B cell (primary cell): Measurements from ENCODE around the gene GLUD1. TPM values are rescaled to one million over a fixed set of nuclear protein-coding genes. Genes with fewer than 3 reads are reported as not detected.

Experiments used
- ATAC-seq: fragments of 200-7000 bp; cut with Tn5 transposase; one replicate; pipeline ENCODE4 v1.10.0; 2021; ENCODE audit warnings: low read depth, mild to moderate bottlenecking, moderate number of reproducible peaks, moderate library complexity
- CTCF ChIA-PET: fragments of 350-600 bp; sonication (Branson Sonifier 250); formaldehyde crosslinking; loops from one replicate; lab custom pipeline; 2021; ENCODE audit warnings: antibody characterized with exemption, inconsistent platforms; lab: Charles Lee
- POLR2A ChIA-PET: fragments of 350-600 bp; sonication (Branson Sonifier 250); formaldehyde crosslinking; loops from one replicate; lab custom pipeline; 2021; ENCODE audit warnings: antibody characterized with exemption; lab: Charles Lee
- DNase-seq: peaks from one replicate; pipeline ENCODE4 v3.0.0; 2013
- H2AFZ ChIP-seq: 2 replicates; pipeline ENCODE4 v1.6.1; 2012; ENCODE audit warnings: mild to moderate bottlenecking, low read depth, low read length; ENCODE audit not compliant: insufficient read depth, poor library complexity, severe bottlenecking
- H3K27ac ChIP-seq, 2 donors: 1 replicate in 1 of 2; 2 replicates in 1 of 2; pipeline ENCODE4 v1.5.1; 2012 to 2013; ENCODE audit warnings: low read length in 2 of 2, mild to moderate bottlenecking in 2 of 2, moderate library complexity in 1 of 2
- H3K27me3 ChIP-seq, 4 experiments: fragments of 200-600 bp in 1 of 4; sonication (generic) in 1 of 4; replicated peaks in 1 of 4; 1 replicate in 2 of 4; 2 replicates in 2 of 4; pipeline versions ENCODE4 v1.6.1 to v1.7.0; 2013 to 2016; ENCODE audit warnings: low read length in 3 of 4, mild to moderate bottlenecking in 2 of 4, mixed read lengths in 1 of 4, moderate library complexity in 1 of 4; ENCODE audit not compliant: insufficient read depth in 4 of 4, control insufficient read depth in 3 of 4; ENCODE audit errors: control extremely low read depth in 1 of 4
- H3K36me3 ChIP-seq, 2 experiments: replicated peaks in 1 of 2; 1 replicate in 1 of 2; 2 replicates in 1 of 2; pipeline versions ENCODE4 v1.6.1 to v1.7.1; 2013; ENCODE audit warnings: low read length in 1 of 2; ENCODE audit not compliant: insufficient read depth in 2 of 2, control insufficient read depth in 1 of 2; ENCODE audit errors: control extremely low read depth in 1 of 2, extremely low read depth in 1 of 2
- H3K4me1 ChIP-seq, 2 donors: fragments of 200-600 bp in 1 of 2; sonication (generic) in 1 of 2; 1 replicate in 1 of 2; 2 replicates in 1 of 2; pipeline versions ENCODE4 v1.5.1 to v1.6.1; 2013 to 2017; ENCODE audit warnings: low read length in 2 of 2; ENCODE audit not compliant: control insufficient read depth in 2 of 2, insufficient read depth in 2 of 2
- H3K4me2 ChIP-seq: replicated peaks from 2 replicates; pipeline ENCODE3; 2012; ENCODE audit warnings: mild to moderate bottlenecking, low read depth, low read length; ENCODE audit not compliant: poor library complexity, severe bottlenecking
- H3K4me3 ChIP-seq, 5 experiments: fragments of 200-600 bp in 1 of 5; sonication (generic) in 1 of 5; 1 replicate in 3 of 5; 2 replicates in 2 of 5; pipeline versions ENCODE4 v1.5.1 to v1.7.0; 2011 to 2016; ENCODE audit warnings: low read length in 4 of 5, mild to moderate bottlenecking in 4 of 5, low read depth in 2 of 5, control low read depth in 1 of 5, moderate library complexity in 1 of 5; ENCODE audit not compliant: insufficient read depth in 1 of 5; ENCODE audit errors: control extremely low read depth in 1 of 5, extremely low read depth in 1 of 5
- H3K79me2 ChIP-seq: fragments of 200-600 bp; sonication (generic); one replicate; pipeline ENCODE4 v1.6.0; 2016; ENCODE audit warnings: low read length; ENCODE audit not compliant: control insufficient read depth, insufficient read depth
- H3K9ac ChIP-seq: fragments of 200-600 bp; sonication (generic); 2 replicates; pipeline ENCODE4 v1.6.1; 2017; ENCODE audit warnings: mild to moderate bottlenecking, low read length, moderate library complexity
- H3K9me3 ChIP-seq, 3 donors: one replicate each; pipeline versions ENCODE4 v1.6.1 to v1.7.1; 2013; ENCODE audit warnings: low read length in 2 of 3; ENCODE audit not compliant: control insufficient read depth in 2 of 3, insufficient read depth in 1 of 3; ENCODE audit errors: control extremely low read depth in 1 of 3
- H4K20me1 ChIP-seq: 2 replicates; pipeline ENCODE4 v1.6.0; 2012; ENCODE audit warnings: mild to moderate bottlenecking, low read length; ENCODE audit not compliant: insufficient read depth, control insufficient read depth, poor library complexity, severe bottlenecking
- H3K27ac Mint-ChIP-seq: one replicate; pipeline ENCODE4 v1.8.0; 2021; ENCODE audit warnings: mixed read lengths
- H3K27me3 Mint-ChIP-seq: one replicate; pipeline ENCODE4 v1.8.0; 2021; ENCODE audit warnings: mixed read lengths
- H3K4me1 Mint-ChIP-seq: one replicate; pipeline ENCODE4 v1.8.0; 2021; ENCODE audit warnings: mixed read lengths
- H3K4me3 Mint-ChIP-seq: one replicate; pipeline ENCODE4 v1.8.0; 2021; ENCODE audit warnings: mixed read lengths
- H3K9me3 Mint-ChIP-seq: one replicate; pipeline ENCODE4 v1.8.0; 2022; ENCODE audit warnings: mixed read lengths; ENCODE audit not compliant: insufficient read depth
- CTCF ChIP-seq: fragments of 200-600 bp; IDR thresholded peaks from one replicate; pipeline ENCODE4 v1.8.0; 2022; ENCODE audit warnings: antibody characterized with exemption, mild to moderate bottlenecking
- EZH2 ChIP-seq: IDR thresholded peaks from 2 replicates; pipeline ENCODE4 v1.6.1; 2012; ENCODE audit warnings: borderline replicate concordance, low read depth, mild to moderate bottlenecking, moderate library complexity, low read length; ENCODE audit not compliant: insufficient read depth, poor library complexity, severe bottlenecking
- WGBS: methylation state at CpG from one replicate; pipeline ENCODE4 v1.1.5; 2013; ENCODE audit warnings: missing lambda C conversion rate; ENCODE audit not compliant: insufficient coverage; 5-methylcytosine and 5-hydroxymethylcytosine counted together
- intact Hi-C: fragments of 100-400 bp; cut with micrococcal nuclease; formaldehyde crosslinking; loops from one replicate; pipeline ENCODE4 v1.10.0; 2022
- polyA plus RNA-seq: library from polyadenylated mRNA; depleted of rRNA; stranded (reverse); fragments of >200 nt; gene quantifications from 2 replicates; pipeline ENCODE4 v1.2.3, GENCODE V29; 2012
- total RNA-seq, 2 donors: library from RNA; stranded (reverse); fragments of 120-200 nt in 1 of 2; gene quantifications; 1 replicate in 1 of 2; 2 replicates in 1 of 2; pipeline versions ENCODE4 v1.2.3 to v1.2.4, GENCODE V29; 2013 to 2022

The GLUD1 gene
- total and polyA plus RNA-seq, 2 donors (not counting 1 experiment from before 2014, with no cell fraction given), result 29.6 to 71.5 TPM

GRCh38 chr10:87066865-87067264, 27.8 kb downstream of the GLUD1 start:
- Mint-ChIP-seq H3K27ac (no peak overlapping the region), H3K27me3 (no peaks in the 10 kb centered on the region), H3K4me3 (no peak overlapping the region), H3K9me3 (no peaks in the 10 kb centered on the region), H3K4me1 (no peaks in the 10 kb centered on the region)
- H3K27ac ChIP-seq, result no peak overlapping the region
- ChIA-PET CTCF (no interaction called here), POLR2A (interaction anchor here (0.6 kb wide), 1 partner anchor 127 kb away, joined by 5 read pairs; no protein-coding TSS in a partner anchor)
- H3K4me2 ChIP-seq, result no peak overlapping the region
- ATAC-seq (no peak), DNase-seq (no peak)
- intact Hi-C loops, result no loop called here
- TF ChIP-seq CTCF (no peak), EZH2 (no peak)
- no peaks in the 10 kb centered on the region for H4K20me1 ChIP-seq
- WGBS, result 100% methylated on average over 1 of the region's 1 CpG
- H3K4me3 ChIP-seq, result no peak overlapping the region
- H3K27me3 ChIP-seq, result no peaks in the 10 kb centered on the region
- H3K9ac ChIP-seq, result no peak overlapping the region
- no peaks in the 10 kb centered on the region for H3K9me3 ChIP-seq
- no peaks in the 10 kb centered on the region for H3K4me1 ChIP-seq
- no peaks in the 10 kb centered on the region for H3K79me2 ChIP-seq
- peaks cover 23 to 71% of the 10 kb centered on the region in 2 experiments for H3K36me3 ChIP-seq
- H2AFZ ChIP-seq, result no peak overlapping the region

DNA sequence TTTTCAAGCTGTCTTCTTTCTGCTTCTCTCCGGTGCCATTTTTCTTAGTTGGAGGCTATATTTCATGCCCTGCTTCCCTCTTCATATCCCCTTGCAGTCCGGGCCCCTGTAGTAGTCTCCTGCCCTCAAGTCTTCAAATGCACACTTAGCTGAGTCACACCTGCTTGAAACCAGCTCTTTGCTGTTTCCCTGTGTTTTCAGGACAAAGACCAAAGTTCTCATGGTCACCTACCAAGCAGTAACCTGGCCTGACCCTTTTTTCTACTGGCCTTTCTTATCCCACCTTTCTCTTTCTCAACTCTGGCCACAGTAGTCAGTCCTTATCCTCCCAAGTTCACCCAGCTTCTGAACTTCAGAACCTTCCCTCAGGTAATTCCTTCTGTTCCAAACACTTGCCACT, 28.5 kb downstream of the GLUD1 start:
- Histone ChIP-seq H3K27ac (no peak overlapping the region), H3K27me3 (no peaks in the 10 kb centered on the region), H3K36me3 (peaks cover 22 to 73% of the 10 kb centered on the region in 2 experiments), H3K9me3 (no peaks in the 10 kb centered on the region), H3K79me2 (no peaks in the 10 kb centered on the region), H4K20me1 (no peaks in the 10 kb centered on the region), H2AFZ (no peak overlapping the region), H3K4me1 (no peaks in the 10 kb centered on the region), H3K9ac (no peak overlapping the region), H3K4me2 (no peak overlapping the region), H3K4me3 (no peak overlapping the region)
- intact Hi-C loops, result no loop called here
- ATAC-seq, result no peak
- Mint-ChIP-seq H3K9me3 (no peaks in the 10 kb centered on the region), H3K4me3 (no peak overlapping the region), H3K27ac (no peak overlapping the region), H3K4me1 (no peaks in the 10 kb centered on the region), H3K27me3 (no peaks in the 10 kb centered on the region)
- no peak for DNase-seq
- POLR2A ChIA-PET, result no interaction called here
- TF ChIP-seq EZH2 (no peak), CTCF (no peak)
- CTCF ChIA-PET, result no interaction called here
- WGBS, result 100% methylated on average over 2 of the region's 2 CpGs
